Mucosa of descending colon (tissue), 3 donors: ENCODE measurements around the gene SLCO1B1. TPM values are rescaled to one million over a fixed set of nuclear protein-coding genes. Genes with fewer than 3 reads are reported as not detected.
"Not testable (repeated sequence)": the region's sequence is repeated elsewhere in the genome, so short reads cannot be mapped to it uniquely, and the experiment has no call there.

Experiments used
- ATAC-seq: fragments of 200-7000 bp; cut with Tn5 transposase; one replicate; pipeline ENCODE4 v1.9.1; 2020; ENCODE audit warnings: mild to moderate bottlenecking, moderate library complexity
- DNase-seq, 3 donors: peaks; one replicate each; pipeline ENCODE4 v3.0.0-alpha.2; 2020
- H3K36me3 ChIP-seq: fragments of 200-600 bp; one replicate; pipeline ENCODE4 v1.8.0; 2021; ENCODE audit warnings: low read depth, mild to moderate bottlenecking
- H3K4me1 ChIP-seq: fragments of 200-600 bp; one replicate; pipeline ENCODE4 v1.8.0; 2021; ENCODE audit warnings: low read depth, mild to moderate bottlenecking
- H3K4me3 ChIP-seq: fragments of 200-600 bp; one replicate; pipeline ENCODE4 v1.8.0; 2021; ENCODE audit warnings: mild to moderate bottlenecking
- H3K9me3 ChIP-seq: fragments of 200-600 bp; one replicate; pipeline ENCODE4 v1.8.0; 2021; ENCODE audit warnings: mild to moderate bottlenecking
- CTCF ChIP-seq: fragments of 200-600 bp; IDR thresholded peaks from one replicate; pipeline ENCODE4 v1.8.0; 2022; ENCODE audit warnings: antibody characterized with exemption, mild to moderate bottlenecking
- intact Hi-C, 2 donors: fragments of 100-400 bp; cut with DNase I in 1 of 2; cut with micrococcal nuclease in 1 of 2; formaldehyde crosslinking; loops; one replicate each; pipeline versions ENCODE4 v1.11.0 to v1.11.1; 2022; cut with DNase I, micrococcal nuclease
- total RNA-seq, 3 donors: library from RNA; stranded (reverse); fragmentation: NEBNext Ultra II Directional in 2 of 3; extraction: Animal tissue kit (Norgen Biotek cat#: 25700) in 2 of 3; gene quantifications; one replicate each; pipeline versions ENCODE4 v1.2.1 to v1.2.4, GENCODE V29; 2021 to 2023
- donor health status: DM: no; HTN: no; CAD: no; lungs with moderate emphysema.
- donor health status: DM: no; HTN: no; CAD: no.
- donor health status: DM: no; HTN: yes; CAD: no.

Gene SLCO1B1
- total RNA-seq, 3 donors from 2014 or later = not detected

- intact Hi-C loops = no loop called here
- no peak for ATAC-seq
- H3K4me1 ChIP-seq = no peaks in the 10 kb centered on the region
- no peak for TF ChIP-seq CTCF
- no peak for DNase-seq
- H3K4me3 ChIP-seq = no peak overlapping the region
- H3K9me3 ChIP-seq = no peaks in the 10 kb centered on the region
- no peaks in the 10 kb centered on the region for H3K36me3 ChIP-seq
Observed at GRCh38 chr12:21129351-21129750, 1.6 kb upstream of the SLCO1B1 start.

- H3K4me1 ChIP-seq = no peaks in the 10 kb centered on the region
- DNase-seq (no peak), ATAC-seq (no peak)
- no peak overlapping the region for H3K4me3 ChIP-seq
- no peaks in the 10 kb centered on the region for H3K9me3 ChIP-seq
- intact Hi-C loops = no loop called here
- no peaks in the 10 kb centered on the region for H3K36me3 ChIP-seq
- TF ChIP-seq CTCF = no peak
Observed at GRCh38 chr12:21129906-21130305, 1.1 kb upstream of the SLCO1B1 start.

GRCh38 chr12:21137318-21137999, 6.5 kb downstream of the SLCO1B1 start:
- intact Hi-C loops, DNase-seq, ATAC-seq, H3K4me1 ChIP-seq, H3K9me3 ChIP-seq, H3K36me3 ChIP-seq, H3K4me3 ChIP-seq: not testable (repeated sequence)

- intact Hi-C loops = no loop called here
- no peak for DNase-seq
- H3K4me3 ChIP-seq = no peak overlapping the region
- TF ChIP-seq CTCF = no peak
- no peak for ATAC-seq
- peaks cover 5% of the 10 kb centered on the region for H3K9me3 ChIP-seq
- H3K4me1 ChIP-seq = no peaks in the 10 kb centered on the region
- no peaks in the 10 kb centered on the region for H3K36me3 ChIP-seq
Observed at GRCh38 chr12:21138016-21138415, 7.0 kb downstream of the SLCO1B1 start.

- intact Hi-C loops = no loop called here
Observed at GRCh38 chr12:21144309-21144708, 13.3 kb downstream of the SLCO1B1 start.

GRCh38 chr12:21149861-21150260, 18.9 kb downstream of the SLCO1B1 start:
- H3K9me3 ChIP-seq, intact Hi-C loops, H3K4me1 ChIP-seq, H3K36me3 ChIP-seq, ATAC-seq, H3K4me3 ChIP-seq, DNase-seq: not testable (repeated sequence)

More at GRCh38 chr12:21144309-21144708, 13.3 kb downstream of the SLCO1B1 start:
- ATAC-seq (no peak), DNase-seq (no peak)
- Histone ChIP-seq H3K4me3 (no peak overlapping the region), H3K4me1 (no peaks in the 10 kb centered on the region), H3K36me3 (no peaks in the 10 kb centered on the region), H3K9me3 (no peaks in the 10 kb centered on the region)
- TF ChIP-seq CTCF = no peak

- TF ChIP-seq CTCF = no peak
- no peaks in the 10 kb centered on the region for H3K4me1 ChIP-seq
- no peak for ATAC-seq
Observed at GRCh38 chr12:21151184-21151583, 20.2 kb downstream of the SLCO1B1 start.

More at GRCh38 chr12:21151184-21151583, 20.2 kb downstream of the SLCO1B1 start:
- Histone ChIP-seq H3K9me3 (no peaks in the 10 kb centered on the region), H3K4me3 (no peak overlapping the region), H3K36me3 (no peaks in the 10 kb centered on the region)
- no peak for DNase-seq
- intact Hi-C loops = no loop called here
